HG03439 (cell line): Measurements from ENCODE around the gene ZNF205.
"Not testable (repeated sequence)": the region's sequence is repeated elsewhere in the genome, so short reads cannot be mapped to it uniquely, and the experiment has no call there.

ENCODE experiments used
- ATAC-seq: cut with Tn5 transposase; IDR thresholded peaks from one replicate; pipeline ENCODE4 v1.9.1; 2021; ENCODE audit warnings: mild to moderate bottlenecking, moderate library complexity; ENCODE audit not compliant: unreplicated experiment

ZNF205 gene

GRCh38 chr16:3112058-3112880 is at the start of gene ZNF205:
Gene ZNF205, plus strand, starts transcription at chr16:3112586. Its CDS starts 845 bp downstream, at chr16:3113431.
- no peak for ATAC-seq

- no peak for ATAC-seq
Measured at GRCh38 chr16:3063625-3064386, 48.6 kb upstream of the ZNF205 start.

GRCh38 chr16:3065069-3065741 is 47.2 kb upstream of the ZNF205 start, which contains the start of gene IL32:
Gene IL32, plus strand, starts transcription at chr16:3065640. Its CDS starts 172 bp downstream, at chr16:3065812.
- no peak for ATAC-seq

- ATAC-seq, result no peak
Measured at GRCh38 chr16:3065742-3066439, 46.5 kb upstream of the ZNF205 start.

GRCh38 chr16:3066440-3066748 is 46.0 kb upstream of the ZNF205 start:
- ATAC-seq, result no peak

GRCh38 chr16:3068487-3068886 is 43.9 kb upstream of the ZNF205 start:
- no peak for ATAC-seq

- ATAC-seq, result not testable (repeated sequence)
Measured at GRCh38 chr16:3069146-3069545, 43.2 kb upstream of the ZNF205 start.

- ATAC-seq, result no peak
Measured at GRCh38 chr16:3070608-3071111, 41.7 kb upstream of the ZNF205 start.

- no peak for ATAC-seq
Measured at GRCh38 chr16:3071655-3072054, 40.7 kb upstream of the ZNF205 start.

GRCh38 chr16:3072148-3072547 is 40.2 kb upstream of the ZNF205 start:
- ATAC-seq, result not testable (repeated sequence)

GRCh38 chr16:3072576-3073263 is 39.7 kb upstream of the ZNF205 start:
- not testable (repeated sequence) for ATAC-seq

- ATAC-seq, result no peak
Measured at GRCh38 chr16:3073448-3073847, 38.9 kb upstream of the ZNF205 start.

GRCh38 chr16:3074860-3075522 is 37.4 kb upstream of the ZNF205 start:
- no peak for ATAC-seq

GRCh38 chr16:3075523-3075915 is 36.9 kb upstream of the ZNF205 start:
- no peak for ATAC-seq

GRCh38 chr16:3075946-3076345 is 36.4 kb upstream of the ZNF205 start:
- not testable (repeated sequence) for ATAC-seq

GRCh38 chr16:3076577-3076976 is 35.8 kb upstream of the ZNF205 start:
- ATAC-seq, result no peak

- no peak for ATAC-seq
Measured at GRCh38 chr16:3080024-3080423, 32.4 kb upstream of the ZNF205 start.

- not testable (repeated sequence) for ATAC-seq
Measured at GRCh38 chr16:3081957-3082356, 30.4 kb upstream of the ZNF205 start.

- ATAC-seq, result not testable (repeated sequence)
Measured at GRCh38 chr16:3083408-3083807, 29.0 kb upstream of the ZNF205 start.

- no peak for ATAC-seq
Measured at GRCh38 chr16:3084491-3084890, 27.9 kb upstream of the ZNF205 start.
